Nephron progenitor cell (in vitro differentiated cells): Measurements from ENCODE around the gene CNGB1.

Experiments used
- DNase-seq: peaks from one replicate; pipeline ENCODE4 v3.0.0; 2021
- H3K27ac Mint-ChIP-seq: 2 replicates; pipeline ENCODE4 v1.8.0; 2021; ENCODE audit warnings: mild to moderate bottlenecking, moderate library complexity, mixed read lengths
- H3K27me3 Mint-ChIP-seq: 2 replicates; pipeline ENCODE4 v1.8.0; 2021; ENCODE audit warnings: mild to moderate bottlenecking, low read depth, mixed read lengths; ENCODE audit not compliant: poor library complexity
- H3K36me3 Mint-ChIP-seq: 2 replicates; pipeline ENCODE4 v1.8.0; 2021; ENCODE audit warnings: low read depth, mixed read lengths
- H3K4me1 Mint-ChIP-seq: 2 replicates; pipeline ENCODE4 v1.8.0; 2021; ENCODE audit warnings: mixed read lengths
- H3K4me3 Mint-ChIP-seq: 2 replicates; pipeline ENCODE4 v1.8.0; 2021; ENCODE audit warnings: mild to moderate bottlenecking, moderate library complexity, mixed read lengths
- H3K9me3 Mint-ChIP-seq: 2 replicates; pipeline ENCODE4 v1.8.0; 2021; ENCODE audit warnings: mild to moderate bottlenecking, moderate library complexity, mixed read lengths
- TF ChIP-seq, protein P1 (sequence below): fragments of 200-600 bp; sonication (generic); IDR thresholded peaks from 2 replicates; pipeline ENCODE4 v1.5.0; 2021; ENCODE audit warnings: antibody characterized with exemption

CNGB1 gene

DNA sequence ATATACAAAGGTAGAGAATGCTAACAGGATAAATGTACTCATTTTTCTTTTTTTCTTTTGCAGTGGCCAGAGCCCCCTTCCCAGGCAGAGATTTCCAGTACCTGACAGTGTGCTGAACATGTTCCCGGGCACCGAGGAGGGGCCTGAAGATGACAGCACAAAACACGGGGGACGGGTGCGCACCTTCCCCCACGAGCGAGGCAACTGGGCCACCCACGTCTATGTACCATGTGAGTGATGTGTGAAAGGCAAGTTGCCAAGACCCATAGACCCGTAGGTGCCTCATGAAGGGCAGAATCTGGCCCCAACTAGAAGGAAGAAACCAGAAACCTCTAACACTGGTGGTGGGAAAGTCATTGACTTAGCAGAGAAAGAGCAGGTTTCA lies 31.5 kb upstream of the CNGB1 start:
- H3K4me1 Mint-ChIP-seq = peaks cover 28% of the 10 kb centered on the region
- H3K27ac Mint-ChIP-seq = no peak overlapping the region
- peak overlapping the region; percentile 92 for H3K4me3 Mint-ChIP-seq
- H3K27me3 Mint-ChIP-seq = peaks cover 3% of the 10 kb centered on the region
- no peak for DNase-seq
- H3K9me3 Mint-ChIP-seq = peaks cover 8% of the 10 kb centered on the region
- H3K36me3 Mint-ChIP-seq = peaks cover 34% of the 10 kb centered on the region
- TF ChIP-seq, protein P1, sequence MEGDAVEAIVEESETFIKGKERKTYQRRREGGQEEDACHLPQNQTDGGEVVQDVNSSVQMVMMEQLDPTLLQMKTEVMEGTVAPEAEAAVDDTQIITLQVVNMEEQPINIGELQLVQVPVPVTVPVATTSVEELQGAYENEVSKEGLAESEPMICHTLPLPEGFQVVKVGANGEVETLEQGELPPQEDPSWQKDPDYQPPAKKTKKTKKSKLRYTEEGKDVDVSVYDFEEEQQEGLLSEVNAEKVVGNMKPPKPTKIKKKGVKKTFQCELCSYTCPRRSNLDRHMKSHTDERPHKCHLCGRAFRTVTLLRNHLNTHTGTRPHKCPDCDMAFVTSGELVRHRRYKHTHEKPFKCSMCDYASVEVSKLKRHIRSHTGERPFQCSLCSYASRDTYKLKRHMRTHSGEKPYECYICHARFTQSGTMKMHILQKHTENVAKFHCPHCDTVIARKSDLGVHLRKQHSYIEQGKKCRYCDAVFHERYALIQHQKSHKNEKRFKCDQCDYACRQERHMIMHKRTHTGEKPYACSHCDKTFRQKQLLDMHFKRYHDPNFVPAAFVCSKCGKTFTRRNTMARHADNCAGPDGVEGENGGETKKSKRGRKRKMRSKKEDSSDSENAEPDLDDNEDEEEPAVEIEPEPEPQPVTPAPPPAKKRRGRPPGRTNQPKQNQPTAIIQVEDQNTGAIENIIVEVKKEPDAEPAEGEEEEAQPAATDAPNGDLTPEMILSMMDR = no peak

DNA sequence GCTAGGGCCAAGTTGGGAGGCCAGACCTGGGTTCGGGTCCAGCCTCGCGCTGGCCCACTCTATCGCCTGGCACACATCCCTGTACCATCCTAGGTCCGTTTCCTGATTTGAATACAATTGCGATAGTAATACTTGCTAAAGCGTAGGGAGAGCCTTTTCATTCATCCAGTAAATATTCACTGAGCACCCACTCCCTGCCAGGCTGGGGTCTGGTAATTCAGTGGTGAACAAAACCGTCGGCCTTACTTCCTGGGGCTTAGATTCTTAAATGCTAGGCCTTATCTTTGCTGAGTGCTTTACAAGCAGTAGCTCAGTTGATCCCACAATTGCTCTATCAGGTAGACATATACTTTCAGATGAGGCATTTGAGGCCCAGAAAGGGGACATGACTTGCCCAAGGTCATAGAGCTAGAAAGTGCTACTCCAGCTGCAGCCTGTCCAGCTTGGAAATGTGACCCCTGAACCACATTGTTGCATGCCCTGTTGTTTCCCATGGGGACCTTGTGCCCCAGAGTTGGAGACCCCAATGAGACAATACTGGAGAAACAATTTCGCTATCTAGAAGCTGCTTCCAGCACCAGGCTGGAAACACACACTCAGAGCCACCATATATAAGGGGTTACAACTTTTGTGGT lies 31.0 kb upstream of the CNGB1 start:
- Mint-ChIP-seq H3K27ac (no peak overlapping the region), H3K4me1 (peaks cover 28% of the 10 kb centered on the region), H3K27me3 (peaks cover 3% of the 10 kb centered on the region), H3K9me3 (peaks cover 4% of the 10 kb centered on the region), H3K36me3 (peaks cover 33% of the 10 kb centered on the region), H3K4me3 (peak overlapping the region; percentile 92)
- TF ChIP-seq, protein P1 = no peak
- DNase-seq = no peak

DNA sequence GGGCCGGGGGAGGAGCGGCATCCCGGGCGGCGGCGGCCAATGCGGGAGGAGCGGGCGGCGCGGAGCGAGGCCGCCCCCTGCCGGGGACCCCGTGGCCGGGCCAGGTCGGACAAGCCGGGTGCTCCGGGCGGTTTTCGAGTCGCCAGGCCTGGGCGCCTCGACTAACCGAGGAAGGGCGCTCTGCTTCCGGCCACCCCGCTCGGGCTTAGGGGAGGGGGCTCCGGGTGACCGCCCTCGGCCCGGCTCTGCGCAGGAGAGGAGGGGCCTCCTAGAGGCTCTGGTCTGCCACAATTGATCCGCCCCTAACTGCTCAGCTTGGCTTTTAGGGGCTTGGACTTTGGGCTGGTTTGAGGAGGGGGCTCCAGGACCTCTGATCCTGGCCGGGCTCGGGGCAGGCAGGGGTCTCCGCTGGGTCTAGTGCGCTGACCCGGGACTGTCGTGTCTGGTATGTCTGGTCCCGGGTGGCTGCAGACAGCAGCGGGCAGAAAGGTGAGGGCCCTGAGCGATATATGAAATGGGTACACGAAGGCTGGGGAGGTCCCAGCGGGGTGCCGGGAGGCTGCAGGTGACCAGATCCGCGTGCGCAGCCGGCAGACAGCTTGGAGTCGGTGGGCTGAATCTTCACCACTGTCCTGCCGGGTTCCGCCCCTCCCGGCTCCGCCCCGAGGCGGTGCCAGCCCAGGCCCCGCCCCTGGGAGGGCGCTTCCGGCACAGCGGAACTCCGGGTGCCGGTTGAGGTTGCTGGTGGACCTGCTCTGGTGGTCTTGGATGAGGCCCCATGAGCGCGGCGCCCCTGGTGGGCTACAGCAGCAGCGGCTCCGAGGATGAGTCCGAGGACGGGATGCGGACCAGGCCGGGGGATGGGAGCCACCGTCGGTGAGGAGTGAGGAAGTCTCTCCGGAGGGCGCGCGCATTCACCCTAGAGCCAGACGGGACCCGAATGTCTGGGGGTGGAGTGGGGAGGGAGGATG lies 30.1 kb upstream of the CNGB1 start, which contains the start of gene USB1:
Gene USB1 (plus strand): TSS at position 702 of the 971 bp plus-strand sequence. CDS start 77 bp downstream, at position 779.
- peaks cover 3% of the 10 kb centered on the region for H3K27me3 Mint-ChIP-seq
- TF ChIP-seq, protein P1 = peak; percentile 50
- H3K27ac Mint-ChIP-seq = peak within 1 kb of the TSS; percentile 83
- peak; percentile 92 for DNase-seq
- peak within 1 kb of the TSS; percentile 92 for H3K4me3 Mint-ChIP-seq
- no peaks in the 10 kb centered on the region for H3K9me3 Mint-ChIP-seq
- H3K36me3 Mint-ChIP-seq = peaks cover 26% of the 10 kb centered on the region
- peaks cover 28% of the 10 kb centered on the region for H3K4me1 Mint-ChIP-seq

DNA sequence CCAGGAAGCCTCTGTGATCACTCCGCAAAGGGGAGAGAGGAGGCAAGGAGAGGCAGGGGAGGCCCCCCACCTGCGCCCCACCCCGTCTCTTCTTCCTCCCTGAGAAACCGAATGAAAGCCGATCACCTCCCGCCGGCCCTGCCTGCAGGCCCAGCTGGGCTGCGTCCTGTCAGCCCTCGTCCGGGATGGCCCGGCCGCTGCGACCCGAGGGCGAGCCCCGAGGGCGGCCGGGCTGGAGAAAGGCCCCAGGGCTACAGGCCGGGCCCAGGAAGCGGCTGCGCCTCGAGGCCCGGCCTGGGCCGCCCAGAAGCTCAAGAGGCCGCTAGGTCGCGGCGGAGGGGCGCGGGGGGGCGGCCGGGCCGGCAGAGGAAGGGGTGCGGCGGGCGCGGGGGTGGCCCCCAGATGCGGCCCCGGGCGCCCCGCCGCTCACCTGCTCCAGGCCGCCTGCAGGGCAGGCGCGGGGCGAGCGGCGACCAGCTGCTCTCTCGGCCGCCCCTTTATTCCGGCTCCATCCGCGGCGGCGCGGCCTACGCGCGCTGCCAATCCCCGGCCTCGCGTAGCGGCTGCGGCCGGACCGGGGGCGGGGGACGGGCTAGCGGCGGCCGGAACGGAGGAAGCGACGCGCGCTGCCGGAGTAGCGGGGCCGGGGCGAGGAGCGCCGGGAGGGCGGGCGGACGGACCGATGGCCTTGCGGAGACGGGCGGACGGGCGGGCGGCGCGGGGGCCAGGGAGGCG lies 29.2 kb upstream of the CNGB1 start, which contains the start of gene ZNF319:
Gene ZNF319 (minus strand): TSS at position 702 of the 735 bp plus-strand sequence. CDS start 2,407 bp downstream, outside the sequence.
- H3K4me1 Mint-ChIP-seq = peaks cover 28% of the 10 kb centered on the region
- no peak for DNase-seq

DNA sequence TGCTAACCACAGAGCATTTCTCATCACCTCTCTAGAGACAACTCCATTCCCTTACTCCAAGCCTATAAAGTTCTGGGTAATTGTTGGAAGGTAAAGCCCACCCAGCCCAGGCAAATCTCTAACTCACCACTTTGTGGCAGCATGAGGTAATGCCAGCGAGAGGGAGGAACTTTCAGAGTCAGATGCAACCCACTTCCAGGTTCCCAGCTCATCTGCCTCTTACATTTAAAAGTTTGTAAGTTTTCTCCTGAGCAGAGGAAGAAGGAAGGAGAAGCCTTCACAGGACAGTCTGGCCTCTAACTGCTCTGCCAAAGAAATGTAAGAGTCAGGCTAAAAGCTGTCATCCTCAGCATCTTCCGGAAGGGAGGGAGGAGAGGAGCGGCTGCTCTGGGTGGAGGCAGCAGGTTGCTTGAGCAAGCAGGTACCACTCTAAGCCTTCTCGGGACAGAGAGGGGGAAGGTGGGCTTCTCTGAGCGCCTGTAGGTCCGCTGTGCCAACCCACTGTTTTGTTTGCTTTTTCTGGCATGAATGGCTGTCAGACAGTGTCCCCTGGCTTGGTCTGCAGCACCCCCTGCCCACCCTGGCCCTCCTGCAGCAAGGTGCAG lies 28.5 kb upstream of the CNGB1 start:
- Mint-ChIP-seq H3K9me3 (no peaks in the 10 kb centered on the region), H3K4me1 (peaks cover 28% of the 10 kb centered on the region), H3K4me3 (peak overlapping the region; percentile 84), H3K27me3 (peaks cover 3% of the 10 kb centered on the region), H3K27ac (no peak overlapping the region), H3K36me3 (peaks cover 12% of the 10 kb centered on the region)
- no peak for DNase-seq
- TF ChIP-seq, protein P1 = no peak

More for the DNA sequence above, 29.2 kb upstream of the CNGB1 start, which contains the start of gene ZNF319:
- Mint-ChIP-seq H3K9me3 (no peaks in the 10 kb centered on the region), H3K4me3 (peak within 1 kb of the TSS; percentile 92), H3K27me3 (peaks cover 3% of the 10 kb centered on the region), H3K36me3 (peaks cover 19% of the 10 kb centered on the region), H3K27ac (peak within 1 kb of the TSS; percentile 83)
- TF ChIP-seq, protein P1 = no peak
